HG03460 (cell line): Measurements from ENCODE around the gene DENND1A.

ENCODE experiments used
- ATAC-seq: cut with Tn5 transposase; IDR thresholded peaks from one replicate; pipeline ENCODE4 v1.9.1; 2021; ENCODE audit not compliant: unreplicated experiment

The DENND1A gene

GRCh38 chr9:123478967-123479602, 450.8 kb downstream of the DENND1A start:
- no peak for ATAC-seq

- ATAC-seq, result no peak
Observed at GRCh38 chr9:123478160-123478559, 451.8 kb downstream of the DENND1A start.

- ATAC-seq, result no peak
Observed at GRCh38 chr9:123475407-123475806, 454.5 kb downstream of the DENND1A start.

DNA sequence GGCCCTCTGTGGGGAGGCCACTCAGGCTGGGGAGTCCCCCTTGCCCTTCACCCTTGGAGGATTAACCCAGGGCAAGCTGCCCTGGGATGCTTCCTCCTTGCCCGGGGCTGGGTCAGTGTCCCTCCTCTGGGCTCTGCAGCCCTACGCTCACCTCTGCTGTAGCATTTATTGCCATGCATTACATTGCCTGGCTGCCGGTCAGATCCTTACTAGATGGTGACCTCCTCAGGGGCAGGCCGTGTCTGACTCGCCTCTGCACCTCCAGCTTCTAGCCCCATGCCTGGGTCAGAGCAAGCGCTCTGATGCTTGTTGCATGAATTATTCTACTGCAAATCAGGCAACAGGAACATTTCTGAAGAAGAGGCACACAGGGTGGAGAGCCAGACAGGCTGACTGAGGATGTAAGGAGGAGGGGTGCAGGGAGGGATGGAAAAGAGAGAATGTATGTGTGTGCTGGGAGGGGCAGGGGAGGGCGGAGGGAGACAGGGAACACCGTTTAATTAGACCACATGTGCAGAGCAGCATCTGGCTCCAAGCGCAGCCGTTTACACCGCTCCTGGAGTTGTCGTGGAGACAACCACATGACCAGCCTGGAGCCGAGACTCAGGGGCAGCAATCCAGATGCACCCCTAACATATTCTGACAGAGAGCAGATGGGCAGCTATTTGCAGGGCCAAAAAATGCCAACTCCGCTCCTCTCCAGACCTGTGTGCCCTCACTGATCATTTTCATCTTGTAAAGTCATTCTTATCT, 456.9 kb downstream of the DENND1A start:
- no peak for ATAC-seq

- ATAC-seq, result no peak
Observed at GRCh38 chr9:123471843-123472570, 457.9 kb downstream of the DENND1A start.

DNA sequence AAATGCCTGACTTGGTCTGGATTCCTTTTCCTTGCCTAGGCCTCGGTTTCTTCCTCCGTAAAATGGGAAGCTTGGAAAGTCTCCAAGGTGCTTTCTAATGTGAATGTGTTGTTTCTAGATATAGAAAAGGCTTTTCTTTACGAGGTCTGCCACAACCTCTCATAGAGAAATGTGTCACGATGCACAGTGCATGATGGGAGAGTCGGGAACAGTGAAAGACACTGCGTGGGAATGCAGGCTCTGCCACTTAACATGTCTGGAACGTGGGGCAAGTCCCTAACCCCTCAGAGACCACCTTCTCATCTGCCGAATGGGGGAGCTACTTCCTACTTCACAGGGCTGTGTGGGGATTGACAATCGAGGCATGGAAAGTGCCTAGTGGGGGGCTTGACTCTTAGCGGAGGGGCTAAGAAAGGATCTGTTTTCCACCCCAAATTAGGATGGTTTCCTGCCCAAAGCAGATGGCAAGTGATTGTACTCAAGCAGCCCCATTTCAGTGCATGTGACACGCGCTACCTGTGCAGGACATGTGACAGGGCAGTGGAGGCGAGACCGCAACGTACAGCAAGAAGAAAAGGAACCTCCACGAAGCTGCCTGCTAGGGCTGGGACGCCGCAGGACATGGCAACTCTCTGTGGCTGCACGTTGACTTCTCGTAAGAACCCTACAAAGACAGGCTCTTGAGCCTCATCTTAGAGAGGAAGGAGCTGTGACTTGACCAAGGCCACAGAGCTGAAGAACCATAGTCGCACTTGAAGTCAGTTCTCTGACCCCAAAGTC, 458.7 kb downstream of the DENND1A start:
- no peak for ATAC-seq

DNA sequence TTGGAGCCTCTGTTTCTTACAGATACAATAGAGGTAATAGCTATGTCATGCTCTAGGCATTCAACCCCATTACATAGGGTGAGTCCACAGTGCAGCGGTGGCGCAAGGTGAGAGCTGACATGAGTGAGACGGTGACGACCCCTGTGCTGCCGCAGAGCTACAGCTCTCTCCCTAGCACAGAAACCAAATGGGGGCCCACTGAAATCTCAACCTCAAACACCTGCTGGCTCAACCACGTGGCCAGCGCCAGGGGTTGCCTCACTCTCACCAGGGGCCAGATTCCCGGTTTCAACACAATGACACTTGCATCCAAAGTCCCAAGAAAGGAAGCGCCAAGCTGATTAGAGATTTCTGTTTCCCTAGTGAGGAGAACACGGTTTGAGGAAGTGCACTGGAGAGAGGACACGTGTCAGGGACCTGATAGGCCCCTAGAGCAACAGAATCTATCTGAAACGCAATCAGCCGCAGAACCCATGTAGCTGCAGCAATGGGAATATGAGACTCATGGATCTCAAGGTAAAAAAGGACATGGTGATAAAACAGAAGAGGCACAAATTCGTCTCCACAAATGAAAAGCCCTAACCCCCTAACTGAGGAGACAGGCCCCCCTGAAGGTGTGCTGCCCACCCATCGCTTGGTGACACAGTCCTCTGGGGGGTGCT, 459.7 kb downstream of the DENND1A start:
- no peak for ATAC-seq

- ATAC-seq, result no peak
Observed at GRCh38 chr9:123469282-123469681, 460.6 kb downstream of the DENND1A start.

DNA sequence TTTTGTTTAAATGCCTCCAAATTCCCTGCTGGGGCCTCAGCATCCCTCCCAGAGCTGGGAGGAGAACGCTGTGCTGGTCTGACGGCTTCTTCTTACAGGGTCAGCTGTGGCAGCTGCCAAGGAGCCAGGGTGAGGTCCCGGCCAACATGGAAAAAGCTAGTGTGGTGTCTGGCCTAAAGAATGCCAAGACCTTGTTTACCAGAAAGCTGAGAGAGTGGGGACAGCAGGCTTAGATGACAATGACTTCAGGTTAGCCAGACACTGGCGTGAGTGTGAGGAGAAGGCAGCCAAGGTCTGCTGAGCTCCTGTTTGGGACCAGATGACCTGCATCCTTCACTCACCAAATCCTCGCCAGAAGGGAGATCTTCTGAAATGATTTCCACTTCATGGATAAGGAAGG, 461.4 kb downstream of the DENND1A start:
- no peak for ATAC-seq

GRCh38 chr9:123465304-123465703, 464.6 kb downstream of the DENND1A start:
- ATAC-seq, result no peak

- no peak for ATAC-seq
Observed at GRCh38 chr9:123460091-123460490, 469.8 kb downstream of the DENND1A start.

DNA sequence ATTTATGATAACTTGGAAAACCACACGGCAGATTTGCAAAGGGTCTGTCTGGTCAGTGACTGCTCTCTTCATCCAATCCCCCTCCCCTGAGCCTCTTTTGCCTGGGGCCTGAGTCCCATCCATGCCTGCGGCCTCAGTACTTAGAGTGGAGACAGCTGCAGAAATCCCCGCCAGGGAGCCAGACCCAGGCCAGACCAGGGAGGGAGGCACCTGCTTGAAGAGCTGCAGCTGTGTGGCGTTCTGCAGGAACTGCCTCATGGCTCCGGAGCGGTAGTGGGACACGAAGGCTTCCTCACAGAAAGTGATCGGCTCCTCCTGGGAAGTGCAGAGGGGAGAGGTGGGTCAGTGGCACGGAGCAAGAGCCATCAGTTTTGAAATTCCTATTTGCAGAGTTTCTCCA, 472.3 kb downstream of the DENND1A start:
- ATAC-seq, result no peak

DNA sequence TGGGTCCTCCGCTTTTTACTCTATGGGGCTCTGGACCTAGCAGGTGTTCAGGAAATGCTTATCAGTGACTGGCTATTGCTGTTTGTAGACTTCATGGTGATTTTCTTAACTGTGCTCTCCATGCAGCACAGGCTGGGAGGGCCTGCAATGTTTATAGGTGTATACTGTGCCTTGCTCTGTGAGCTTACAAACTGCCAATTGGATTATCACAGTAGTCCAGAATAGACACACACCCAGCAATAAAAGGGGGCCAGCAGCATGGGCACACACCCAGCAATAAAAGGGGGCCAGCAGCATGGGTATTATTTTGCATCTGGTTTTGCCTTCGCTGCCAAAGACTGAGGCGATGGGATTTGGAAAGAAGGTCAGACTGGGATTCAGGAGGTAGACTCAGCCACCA, 473.9 kb downstream of the DENND1A start:
- no peak for ATAC-seq

DNA sequence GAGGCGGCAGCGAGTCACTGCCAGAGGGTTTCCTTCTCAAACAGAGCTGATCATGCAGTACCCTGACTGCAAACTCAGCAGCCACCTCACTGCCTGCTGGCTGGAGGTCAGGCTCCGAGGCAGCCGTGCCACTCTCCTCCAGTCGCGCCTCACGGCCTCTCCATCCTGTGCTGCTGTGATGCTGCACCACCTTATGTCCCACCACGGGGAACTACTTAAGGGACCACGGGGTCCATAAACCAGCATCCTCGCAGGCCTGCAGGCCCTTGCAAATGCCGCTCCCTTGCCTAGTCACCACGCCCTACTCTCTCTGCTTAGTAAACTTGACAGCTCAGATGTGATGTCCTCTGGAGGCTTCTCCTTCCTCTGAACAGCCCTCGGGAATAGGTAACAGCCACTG, 474.7 kb downstream of the DENND1A start:
- no peak for ATAC-seq

GRCh38 chr9:123454361-123454760, 475.6 kb downstream of the DENND1A start:
- ATAC-seq, result no peak

DNA sequence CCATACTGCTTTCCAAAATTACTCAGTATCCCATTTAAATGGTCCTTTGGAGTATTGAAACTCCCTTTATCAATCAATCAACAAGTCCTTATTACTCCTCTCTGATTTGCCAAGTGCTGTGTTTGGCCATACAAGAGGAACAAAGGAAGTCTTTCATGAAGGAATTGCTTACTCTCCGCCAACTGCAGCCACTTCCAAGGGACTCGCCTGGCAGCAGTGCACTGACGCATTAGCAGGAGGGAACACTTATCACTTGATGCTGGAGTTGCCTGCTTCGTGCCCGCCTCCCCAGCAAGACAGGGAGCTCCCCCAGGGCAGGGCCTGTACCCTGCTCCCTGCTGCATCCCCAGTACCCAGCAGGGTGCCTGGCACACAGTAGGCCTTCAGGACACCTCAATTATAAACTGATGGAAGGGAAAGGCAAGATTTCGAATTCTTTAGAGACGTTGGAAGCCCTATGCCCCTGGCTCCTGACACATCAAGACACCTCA, 476.1 kb downstream of the DENND1A start:
- ATAC-seq, result no peak

DNA sequence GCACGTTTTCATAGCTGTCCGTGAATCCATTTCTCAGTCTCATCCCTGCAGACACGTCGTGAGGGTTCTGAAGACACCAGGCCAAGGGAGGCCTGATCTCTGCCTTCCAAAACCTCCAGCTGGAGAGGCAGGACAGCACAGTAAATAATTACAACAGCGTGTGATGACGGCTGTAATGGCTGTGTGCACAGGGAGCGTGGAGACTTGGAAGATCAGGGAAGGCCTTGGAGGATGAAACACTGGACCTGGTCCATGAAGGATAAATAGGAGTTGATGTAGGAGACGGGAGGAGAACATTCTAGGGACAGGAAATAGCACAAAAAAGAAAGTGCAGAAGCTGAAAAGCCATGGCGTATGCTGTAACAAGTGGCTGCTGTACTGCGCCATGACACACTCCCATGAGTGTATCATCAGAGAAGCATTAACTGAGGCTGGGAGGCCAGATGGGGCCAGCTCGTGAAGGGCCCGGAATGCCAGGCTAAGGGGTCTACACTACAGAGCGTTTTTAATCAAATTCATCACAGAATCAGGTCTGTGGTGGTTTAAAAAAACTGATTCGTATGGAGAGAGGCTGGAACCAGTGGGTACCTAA, 476.8 kb downstream of the DENND1A start:
- no peak for ATAC-seq

DNA sequence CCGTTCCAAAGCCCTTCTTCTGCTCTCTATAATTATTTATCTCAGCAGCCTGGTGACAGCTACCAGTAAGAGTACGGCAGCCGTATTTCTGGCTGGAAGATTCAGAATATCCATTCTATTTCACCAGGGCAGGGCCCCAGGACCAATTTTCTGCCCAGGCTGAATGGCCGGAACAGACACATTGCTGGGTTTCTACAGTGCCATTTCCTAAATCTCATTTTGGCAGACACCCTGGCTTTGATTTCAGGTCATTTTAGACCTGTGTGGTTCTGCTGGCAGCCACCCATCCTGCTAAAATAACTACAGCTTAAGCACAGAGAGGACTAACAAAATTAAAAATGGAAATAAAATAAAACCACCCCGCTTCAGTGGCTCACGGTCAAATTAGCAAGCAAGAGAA, 478.9 kb downstream of the DENND1A start:
- no peak for ATAC-seq

DNA sequence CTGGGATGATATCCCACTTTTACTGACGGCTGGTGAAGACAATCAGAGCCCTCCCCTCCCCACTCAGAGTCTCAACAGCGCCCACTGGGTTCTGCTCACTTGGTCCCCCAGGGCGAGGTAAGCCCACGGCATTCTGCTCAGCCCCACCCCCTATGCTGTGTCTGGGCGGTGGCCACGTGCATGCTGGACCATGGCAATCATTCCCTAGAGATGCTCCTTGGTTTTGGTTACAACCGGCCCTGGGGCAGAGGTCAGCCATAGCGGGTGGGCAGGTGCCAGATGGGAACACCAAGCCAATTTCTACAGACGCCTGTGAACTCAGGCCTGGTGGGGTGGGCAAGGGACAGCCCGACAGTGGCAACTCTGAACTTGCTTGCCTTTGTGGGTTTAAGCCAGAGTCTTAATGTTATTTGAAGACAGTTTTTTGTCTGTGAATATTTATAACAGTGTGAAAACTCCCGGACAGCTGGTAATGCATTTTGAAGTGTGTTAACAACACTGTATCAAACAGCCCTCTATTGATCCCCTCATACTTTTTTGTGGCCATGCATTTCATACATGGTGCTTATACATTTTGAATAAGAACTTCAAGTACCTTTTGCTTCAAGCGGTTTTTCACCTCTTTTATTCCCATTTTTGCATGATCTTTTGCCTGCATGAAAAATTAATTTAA, 479.7 kb downstream of the DENND1A start:
- ATAC-seq, result no peak
